Endothelial cell of umbilical vein (primary cell): ENCODE measurements around the gene SLC6A18. TPM values are rescaled to one million over a fixed set of nuclear protein-coding genes. Genes with fewer than 3 reads are reported as not detected.

ENCODE experiments used
- BruUV-seq: library from RNA; stranded (reverse); fragments of 400-500 nt; replicated peaks from 2 replicates; lab custom pipeline; 2021; lab: Mats Ljungman, UMichigan
- CTCF ChIA-PET: fragments of 300-600, 350-600 bp; sonication (Branson Sonifier 250); formaldehyde crosslinking; loops from one replicate; lab custom pipeline; 2021; ENCODE audit warnings: antibody characterized with exemption, inconsistent platforms; lab: Charles Lee
- POLR2A ChIA-PET: fragments of 300-600, 350-600 bp; sonication (Branson Sonifier 250); formaldehyde crosslinking; loops from one replicate; lab custom pipeline; 2021; ENCODE audit warnings: antibody characterized with exemption, inconsistent platforms; lab: Charles Lee
- DNase-seq: peaks from one replicate; pipeline ENCODE4 v3.0.0-alpha.2; 2011; ENCODE audit warnings: low read depth, low spot score
- FAIRE-seq: peaks from 2 replicates; lab custom pipeline; 2011; peaks lifted over from hg19 to GRCh38; lab: Jason Lieb, UNC
- H2AFZ ChIP-seq: 2 replicates; pipeline ENCODE4 v1.6.0; 2012; ENCODE audit warnings: low read depth, low read length, control low read depth, inconsistent platforms
- H3K27ac ChIP-seq: 2 replicates; pipeline ENCODE4 v1.5.1; 2011; ENCODE audit warnings: low read depth, mild to moderate bottlenecking, control low read depth, low read length, moderate library complexity; ENCODE audit not compliant: insufficient read depth
- H3K27me3 ChIP-seq, 2 experiments: 2 replicates each; pipeline versions ENCODE4 v1.6.0 to v1.6.1; 2011; ENCODE audit warnings: low read length in 2 of 2, mixed read lengths in 1 of 2; ENCODE audit not compliant: control insufficient read depth in 2 of 2, insufficient read depth in 2 of 2
- H3K36me3 ChIP-seq, 2 experiments: 2 replicates in 1 of 2; 3 replicates in 1 of 2; pipeline ENCODE4 v1.5.1; 2011; ENCODE audit warnings: low read length in 2 of 2, mild to moderate bottlenecking in 1 of 2, moderate library complexity in 1 of 2; ENCODE audit not compliant: control insufficient read depth in 2 of 2, insufficient read depth in 2 of 2; ENCODE audit errors: extremely low read depth in 1 of 2
- H3K4me1 ChIP-seq: 3 replicates; pipeline ENCODE4 v1.5.1; 2011; ENCODE audit warnings: mild to moderate bottlenecking, low read length; ENCODE audit not compliant: control insufficient read depth, insufficient read depth; ENCODE audit errors: extremely low read depth
- H3K4me2 ChIP-seq: 2 replicates; pipeline ENCODE4 v1.6.1; 2011; ENCODE audit warnings: low read length, control low read depth, mixed read lengths; ENCODE audit not compliant: insufficient read depth
- H3K4me3 ChIP-seq, 3 experiments: fragments of 200-600 bp in 1 of 3; sonication (generic), shearing (Covaris generic) in 1 of 3; replicated peaks in 1 of 3; 2 replicates each; pipeline ENCODE4 v1.5.1; 2011 to 2016; ENCODE audit warnings: control low read depth in 3 of 3, low read length in 3 of 3, mild to moderate bottlenecking in 2 of 3, inconsistent platforms in 1 of 3, low read depth in 1 of 3, moderate library complexity in 1 of 3; ENCODE audit not compliant: insufficient read depth in 1 of 3
- H3K79me2 ChIP-seq: 2 replicates; pipeline ENCODE4 v1.6.0; 2012; ENCODE audit warnings: low read length, inconsistent platforms; ENCODE audit not compliant: control insufficient read depth, insufficient read depth
- H3K9ac ChIP-seq: replicated peaks from 2 replicates; pipeline ENCODE3; 2011; ENCODE audit warnings: low read length, control low read depth; ENCODE audit not compliant: insufficient read depth; ENCODE audit errors: extremely low read depth
- H3K9me1 ChIP-seq: replicated peaks from 3 replicates; pipeline ENCODE4 v1.6.0; 2011; ENCODE audit warnings: mild to moderate bottlenecking, low read length; ENCODE audit not compliant: control insufficient read depth, insufficient read depth; ENCODE audit errors: extremely low read depth
- H3K9me3 ChIP-seq: replicated peaks from 2 replicates; pipeline ENCODE4 v1.5.1; 2012; ENCODE audit warnings: low read length, inconsistent platforms; ENCODE audit not compliant: control insufficient read depth, insufficient read depth
- H4K20me1 ChIP-seq: replicated peaks from 2 replicates; pipeline ENCODE3; 2011; ENCODE audit warnings: mild to moderate bottlenecking, low read length; ENCODE audit not compliant: control insufficient read depth, insufficient read depth; ENCODE audit errors: extremely low read depth
- EZH2 ChIP-seq: IDR thresholded peaks from 2 replicates; pipeline ENCODE4 v1.6.1; 2012; ENCODE audit warnings: borderline replicate concordance, low read depth, mild to moderate bottlenecking, moderate library complexity, low read length, inconsistent platforms; ENCODE audit not compliant: severe bottlenecking
- FOS ChIP-seq: IDR thresholded peaks from 2 replicates; pipeline ENCODE4 v1.6.1; 2011; ENCODE audit warnings: mild to moderate bottlenecking, low read length, moderate library complexity, borderline replicate concordance; ENCODE audit not compliant: insufficient read depth
- JUN ChIP-seq: IDR thresholded peaks from 2 replicates; pipeline ENCODE4 v1.6.1; 2011; ENCODE audit warnings: borderline replicate concordance, low read depth; ENCODE audit not compliant: insufficient read length, insufficient read depth
- POLR2A ChIP-seq: IDR thresholded peaks from 2 replicates; pipeline ENCODE4 v1.6.1; 2012; ENCODE audit warnings: low read depth, mild to moderate bottlenecking, control low read depth, low read length
- POLR2AphosphoS5 ChIP-seq: IDR thresholded peaks from 2 replicates; pipeline ENCODE4 v1.6.1; 2012; ENCODE audit warnings: low read depth, mild to moderate bottlenecking, control low read depth, low read length, moderate library complexity; ENCODE audit not compliant: insufficient read depth
- dilution Hi-C: fragments of 300-500 bp; cut with MboI; formaldehyde crosslinking; loops from one replicate; pipeline ENCODE4 v1.15.0; 2019; ENCODE audit warnings: low sequenced_read_pairs; ENCODE audit not compliant: extremely low pct_ligation_motif_present
- intact Hi-C: fragments of 100-400 bp; cut with micrococcal nuclease; formaldehyde crosslinking; loops from one replicate; pipeline ENCODE4 v1.10.0; 2022
- polyA plus RNA-seq, 4 experiments: library from polyadenylated mRNA; depleted of rRNA in 3 of 4; stranded (reverse) in 3 of 4; unstranded in 1 of 4; fragments of >200 nt; gene quantifications; 2 replicates each; pipeline versions ENCODE4 v1.2.1 to v1.2.3, GENCODE V29; 2011 to 2012; ENCODE audit warnings: missing spikeins in 1 of 4
- total RNA-seq: library from RNA; stranded (reverse); gene quantifications from 2 replicates; pipeline ENCODE4 v1.2.3, GENCODE V29; 2021
- TF ChIP-seq, protein P1 (sequence below): IDR thresholded peaks from 2 replicates; pipeline ENCODE4 v1.6.1; 2011; ENCODE audit not compliant: insufficient read depth, insufficient read length
- TF ChIP-seq, protein P2 (sequence below), 2 donors: IDR thresholded peaks; 1 replicate in 1 of 2; 2 replicates in 1 of 2; pipeline ENCODE4 v1.5.1; 2011; ENCODE audit warnings: low read length in 2 of 2, mild to moderate bottlenecking in 2 of 2, moderate library complexity in 2 of 2, control low read depth in 1 of 2, inconsistent platforms in 1 of 2, low read depth in 1 of 2; ENCODE audit not compliant: insufficient read depth in 1 of 2; ENCODE audit errors: extremely low read depth in 1 of 2

SLC6A18 gene
- total and polyA plus RNA-seq, 2 donors (not counting 3 experiments of a cell fraction or from before 2014, with no cell fraction given), result not detected

DNA sequence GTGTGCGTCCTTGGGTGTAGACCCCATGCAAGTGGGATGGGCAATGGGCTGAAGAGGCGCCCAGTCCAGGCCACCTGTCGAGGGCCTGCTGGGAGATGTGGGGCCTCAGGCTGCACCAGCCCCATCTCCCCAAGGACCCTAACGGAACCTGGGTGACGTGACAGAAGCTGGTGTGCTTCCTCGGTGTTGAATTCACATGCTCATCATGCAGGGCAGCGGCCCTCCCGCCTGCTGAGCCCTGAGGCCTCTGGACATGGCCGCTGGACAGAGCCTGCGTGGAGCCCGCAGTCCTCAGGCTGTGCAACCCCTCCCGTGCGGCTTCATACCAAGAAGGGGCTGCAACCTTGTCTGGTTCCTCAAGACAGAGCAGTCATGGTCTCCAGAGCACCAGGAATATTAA, 42.9 kb downstream of the SLC6A18 start:
- BruUV-seq, result no TSS peak
- DNase-seq (no peak), FAIRE-seq (no peak)
- no peaks in the 10 kb centered on the region for H3K9me1 ChIP-seq
- ChIA-PET POLR2A (no interaction called here), CTCF (no interaction called here)
- H3K9ac ChIP-seq, result no peak overlapping the region
- no peaks in the 10 kb centered on the region for H3K27me3 ChIP-seq
- H3K4me2 ChIP-seq, result no peak overlapping the region
- no peaks in the 10 kb centered on the region for H3K79me2 ChIP-seq
- no peaks in the 10 kb centered on the region for H3K9me3 ChIP-seq
- no peak overlapping the region for H3K27ac ChIP-seq
- H2AFZ ChIP-seq, result no peak overlapping the region
- TF ChIP-seq FOS (no peak), EZH2 (no peak), JUN (no peak), POLR2A (no peak), POLR2AphosphoS5 (no peak)
- TF ChIP-seq, protein P1, sequence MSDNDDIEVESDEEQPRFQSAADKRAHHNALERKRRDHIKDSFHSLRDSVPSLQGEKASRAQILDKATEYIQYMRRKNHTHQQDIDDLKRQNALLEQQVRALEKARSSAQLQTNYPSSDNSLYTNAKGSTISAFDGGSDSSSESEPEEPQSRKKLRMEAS, result no peak
- TF ChIP-seq, protein P2, sequence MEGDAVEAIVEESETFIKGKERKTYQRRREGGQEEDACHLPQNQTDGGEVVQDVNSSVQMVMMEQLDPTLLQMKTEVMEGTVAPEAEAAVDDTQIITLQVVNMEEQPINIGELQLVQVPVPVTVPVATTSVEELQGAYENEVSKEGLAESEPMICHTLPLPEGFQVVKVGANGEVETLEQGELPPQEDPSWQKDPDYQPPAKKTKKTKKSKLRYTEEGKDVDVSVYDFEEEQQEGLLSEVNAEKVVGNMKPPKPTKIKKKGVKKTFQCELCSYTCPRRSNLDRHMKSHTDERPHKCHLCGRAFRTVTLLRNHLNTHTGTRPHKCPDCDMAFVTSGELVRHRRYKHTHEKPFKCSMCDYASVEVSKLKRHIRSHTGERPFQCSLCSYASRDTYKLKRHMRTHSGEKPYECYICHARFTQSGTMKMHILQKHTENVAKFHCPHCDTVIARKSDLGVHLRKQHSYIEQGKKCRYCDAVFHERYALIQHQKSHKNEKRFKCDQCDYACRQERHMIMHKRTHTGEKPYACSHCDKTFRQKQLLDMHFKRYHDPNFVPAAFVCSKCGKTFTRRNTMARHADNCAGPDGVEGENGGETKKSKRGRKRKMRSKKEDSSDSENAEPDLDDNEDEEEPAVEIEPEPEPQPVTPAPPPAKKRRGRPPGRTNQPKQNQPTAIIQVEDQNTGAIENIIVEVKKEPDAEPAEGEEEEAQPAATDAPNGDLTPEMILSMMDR (IDR thresholded peaks at IDR 0.05; ENCODE audit: extremely low read depth in 1 of 2, insufficient read depth in 1 of 2, low read depth in 1 of 2, low read length in 2 of 2), result no peak
- no peaks in the 10 kb centered on the region for H3K4me1 ChIP-seq
- intact Hi-C loops (no loop called here), dilution Hi-C loops (no loop called here)
- no peaks in the 10 kb centered on the region for H4K20me1 ChIP-seq
- no peaks in the 10 kb centered on the region for H3K36me3 ChIP-seq
- no peak overlapping the region for H3K4me3 ChIP-seq
